GM10248 (cell line): ENCODE data around the gene TRMT11.

Source experiments
- CTCF ChIA-PET: fragments of 300-600 bp; sonication (Branson Sonifier 250); formaldehyde crosslinking; extraction: SDS; loops from one replicate; lab custom pipeline; 2021; ENCODE audit warnings: antibody characterized with exemption; lab: Yijun Ruan, JAX
- POLR2A ChIA-PET: fragments of 350-650 bp; sonication (Branson Sonifier 250); formaldehyde crosslinking; extraction: SDS; loops from one replicate; lab custom pipeline; 2020; ENCODE audit warnings: antibody characterized with exemption; lab: Yijun Ruan, JAX
- DNase-seq: peaks from one replicate; pipeline ENCODE4 v3.0.0; 2012; ENCODE audit errors: extremely low spot score
- TF ChIP-seq, protein P1 (sequence below): IDR thresholded peaks from 2 replicates; pipeline ENCODE4 v1.5.1; 2012; ENCODE audit warnings: mild to moderate bottlenecking, low read depth; ENCODE audit errors: extremely low read depth, missing control alignments, control extremely low read depth

TRMT11 gene

DNA sequence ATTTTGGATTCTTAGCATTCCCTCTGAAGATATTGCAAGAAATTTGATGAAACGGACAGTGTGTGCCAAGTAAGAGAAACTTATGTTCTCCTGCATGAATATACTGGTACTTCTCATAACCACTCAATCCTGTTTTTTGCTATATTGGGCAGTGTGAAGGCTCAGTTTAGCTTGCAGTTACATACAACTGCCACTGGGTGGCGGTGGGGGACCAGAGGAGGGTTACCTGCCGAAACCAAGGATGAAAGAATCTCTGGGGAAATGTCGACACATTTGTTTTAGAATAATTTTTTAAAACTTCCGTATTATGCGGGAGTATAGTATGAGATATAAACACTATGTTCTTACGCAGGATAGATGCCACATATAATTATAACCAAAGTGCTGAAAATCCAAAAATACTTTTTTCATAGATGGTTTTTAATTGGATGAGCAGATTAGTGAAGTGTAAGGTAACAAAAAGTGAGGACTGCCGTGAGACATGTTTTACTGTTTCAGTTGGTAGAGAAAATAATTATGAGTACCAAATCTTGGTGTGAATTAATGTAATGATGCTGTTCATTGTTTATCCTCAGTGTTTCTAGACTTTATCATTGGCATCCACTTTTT is 9.7 kb downstream of the TRMT11 start:
- TF ChIP-seq, protein P1, sequence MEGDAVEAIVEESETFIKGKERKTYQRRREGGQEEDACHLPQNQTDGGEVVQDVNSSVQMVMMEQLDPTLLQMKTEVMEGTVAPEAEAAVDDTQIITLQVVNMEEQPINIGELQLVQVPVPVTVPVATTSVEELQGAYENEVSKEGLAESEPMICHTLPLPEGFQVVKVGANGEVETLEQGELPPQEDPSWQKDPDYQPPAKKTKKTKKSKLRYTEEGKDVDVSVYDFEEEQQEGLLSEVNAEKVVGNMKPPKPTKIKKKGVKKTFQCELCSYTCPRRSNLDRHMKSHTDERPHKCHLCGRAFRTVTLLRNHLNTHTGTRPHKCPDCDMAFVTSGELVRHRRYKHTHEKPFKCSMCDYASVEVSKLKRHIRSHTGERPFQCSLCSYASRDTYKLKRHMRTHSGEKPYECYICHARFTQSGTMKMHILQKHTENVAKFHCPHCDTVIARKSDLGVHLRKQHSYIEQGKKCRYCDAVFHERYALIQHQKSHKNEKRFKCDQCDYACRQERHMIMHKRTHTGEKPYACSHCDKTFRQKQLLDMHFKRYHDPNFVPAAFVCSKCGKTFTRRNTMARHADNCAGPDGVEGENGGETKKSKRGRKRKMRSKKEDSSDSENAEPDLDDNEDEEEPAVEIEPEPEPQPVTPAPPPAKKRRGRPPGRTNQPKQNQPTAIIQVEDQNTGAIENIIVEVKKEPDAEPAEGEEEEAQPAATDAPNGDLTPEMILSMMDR: peak; percentile 95
- DNase-seq: peak; percentile 56
- ChIA-PET POLR2A (no interaction called here), CTCF (interaction anchor here (0.8 to 7.7 kb wide), 34 partner anchors 9 to 1354 kb away, joined by 3 to 59 read pairs (median 4); partner anchors contain the start of genes HINT3 and TRMT11)

DNA sequence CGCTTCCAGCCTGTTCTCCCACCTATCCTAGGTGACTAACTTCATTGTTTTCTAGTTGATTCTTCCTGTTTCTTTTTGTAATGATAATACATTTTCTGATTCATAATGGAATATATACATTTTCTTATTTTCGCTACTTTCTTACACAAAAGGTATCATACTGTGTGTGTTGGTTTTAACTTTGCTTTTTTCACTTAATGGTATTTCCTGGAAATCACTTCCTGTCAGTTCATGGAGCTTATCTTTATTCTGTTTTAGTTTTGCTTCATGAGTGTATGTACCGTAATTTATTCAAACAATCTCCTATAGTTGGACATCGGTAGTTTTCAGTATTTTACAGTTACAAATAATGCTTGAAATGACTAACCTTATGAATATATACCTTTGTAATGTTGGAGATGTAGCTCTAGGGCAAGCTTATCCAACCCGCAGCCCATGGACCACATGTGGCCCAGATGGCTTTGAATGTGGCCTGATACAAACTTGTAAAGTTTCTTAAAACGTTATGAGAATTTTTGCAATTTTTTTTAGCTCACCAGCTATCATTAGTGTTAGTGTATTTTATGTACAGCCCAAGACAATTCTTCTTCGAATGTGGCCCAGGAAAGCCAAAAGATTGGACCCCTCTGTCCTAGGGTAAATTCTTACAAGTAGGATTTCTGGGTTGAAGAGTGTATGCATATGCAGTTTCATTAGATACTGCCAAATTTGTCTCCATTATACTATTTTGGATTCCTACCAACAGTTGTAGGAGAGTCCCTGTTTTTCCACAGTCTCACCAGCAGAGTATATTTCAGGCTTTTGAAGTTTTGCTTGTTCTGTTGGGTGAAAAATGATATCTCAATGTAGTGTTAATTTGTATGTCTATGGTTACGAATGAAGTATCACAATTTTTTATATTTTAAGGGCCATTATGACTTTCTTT is 16.7 kb downstream of the TRMT11 start:
- POLR2A ChIA-PET: no interaction called here
- TF ChIP-seq, protein P1: no peak
- no peak for DNase-seq
- CTCF ChIA-PET: interaction anchor here (2.2 to 5.9 kb wide), 2 partner anchors 8 to 11 kb away, joined by 11 to 59 read pairs; no protein-coding TSS in a partner anchor

DNA sequence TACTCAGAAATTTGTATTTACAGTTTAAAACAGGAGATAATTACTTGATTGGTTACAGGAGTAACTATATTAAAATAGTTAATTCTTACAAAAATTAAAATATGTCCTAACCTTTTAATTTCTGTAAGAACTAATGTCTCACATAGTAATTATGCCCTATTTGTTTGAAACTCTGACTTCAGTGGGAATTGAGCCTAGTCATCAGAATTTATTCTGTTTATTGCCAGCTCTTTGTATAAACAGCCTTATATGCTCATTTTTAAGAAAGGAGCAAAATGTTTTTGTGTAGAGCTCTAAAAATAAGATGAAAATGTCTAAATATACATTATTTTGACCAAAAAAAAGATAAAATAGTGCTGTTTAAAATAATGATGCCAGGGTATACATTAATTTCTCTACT is 21.5 kb downstream of the TRMT11 start:
- ChIA-PET CTCF (interaction anchor here (0.9 to 5.9 kb wide), 3 partner anchors 12 to 29 kb away, joined by 3 to 59 read pairs (median 3); no protein-coding TSS in a partner anchor), POLR2A (no interaction called here)

DNA sequence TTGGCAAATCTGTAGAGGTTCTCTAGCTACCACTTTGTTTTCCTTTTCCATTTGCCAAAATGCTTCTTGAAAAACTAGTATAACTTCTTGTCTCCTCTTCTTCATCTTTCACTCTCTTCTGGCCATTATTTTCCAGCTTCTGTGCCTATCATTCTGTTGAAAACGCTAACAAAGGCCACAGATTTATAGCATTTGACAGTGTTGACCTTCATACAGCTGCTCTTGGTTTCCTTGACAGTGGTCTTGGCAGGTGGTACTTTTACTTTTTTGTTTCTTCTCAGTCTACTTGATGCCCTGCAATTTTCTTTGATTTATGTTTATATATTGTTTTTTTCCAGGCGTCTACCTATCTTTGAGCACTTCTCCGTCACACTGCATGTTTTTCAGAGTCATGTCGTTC is 23.7 kb downstream of the TRMT11 start:
- DNase-seq: no peak
- ChIA-PET CTCF (interaction anchor here (1.0 to 3.2 kb wide), 4 partner anchors 10 to 36 kb away, joined by 3 to 21 read pairs (median 4); no protein-coding TSS in a partner anchor), POLR2A (no interaction called here)
- TF ChIP-seq, protein P1: no peak

More for the DNA sequence above, 21.5 kb downstream of the TRMT11 start:
- TF ChIP-seq, protein P1: no peak
- no peak for DNase-seq

DNA sequence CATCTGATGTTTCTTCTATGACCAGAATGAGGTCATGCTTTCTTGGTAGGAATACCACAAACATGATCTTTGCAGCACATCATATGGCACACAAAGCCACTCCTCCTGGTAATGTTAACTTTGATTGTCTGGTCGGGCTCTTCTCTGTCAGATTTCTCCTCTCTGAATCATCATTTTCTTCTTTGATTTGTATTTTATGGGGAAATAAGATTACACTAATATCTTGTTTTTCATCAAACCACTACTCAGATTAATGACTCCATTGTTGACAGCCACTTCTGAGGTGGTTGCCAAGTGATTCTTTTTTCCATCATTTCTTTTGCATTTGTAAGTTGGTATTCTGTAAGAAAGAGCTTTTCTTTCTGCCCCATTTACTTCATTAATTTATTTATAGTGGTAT is 29.5 kb downstream of the TRMT11 start:
- ChIA-PET CTCF (interaction anchor here (3.2 kb wide), 1 partner anchor 20 kb away, joined by 21 read pairs; no protein-coding TSS in a partner anchor), POLR2A (no interaction called here)
- no peak for DNase-seq
- TF ChIP-seq, protein P1: no peak

DNA sequence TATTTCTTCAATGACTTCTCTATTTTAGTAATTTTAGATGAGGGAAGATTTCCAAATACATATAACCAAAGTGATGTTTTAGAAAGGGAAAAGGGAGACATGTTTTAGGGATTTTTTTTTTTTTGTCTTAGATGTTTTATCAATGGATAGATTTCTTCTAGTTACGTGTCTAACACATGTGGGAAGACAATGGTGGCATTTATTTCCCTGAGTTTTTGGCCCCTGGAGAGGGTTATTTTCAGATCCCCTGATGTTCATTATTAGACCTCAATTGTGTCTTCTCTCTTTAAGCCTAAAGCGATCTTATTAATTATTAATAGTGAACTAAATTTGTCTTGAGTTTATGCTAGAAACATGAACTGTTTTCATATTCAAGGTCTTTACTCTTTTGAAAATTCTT is 30.3 kb downstream of the TRMT11 start:
- ChIA-PET POLR2A (no interaction called here), CTCF (interaction anchor here (1.0 to 1.8 kb wide), 2 partner anchors 11 to 21 kb away, joined by 4 to 12 read pairs; no protein-coding TSS in a partner anchor)
- TF ChIP-seq, protein P1: no peak
- no peak for DNase-seq
